ENCODE data around the gene CBLB. TPM values are rescaled to one million over a fixed set of nuclear protein-coding genes. Genes with fewer than 3 reads are reported as not detected.

CBLB gene
- total and polyA plus RNA-seq, 2 experiments from 2014 or later = 36.6 to 41.9 TPM

GRCh38 chr3:105880681-105881290 lies 12.0 kb upstream of the CBLB start:
- 60 to 70% methylated on average over 4 of the region's 4 CpGs for WGBS, 2 experiments (ENCODE audit: low coverage in 1 of 2, low lambda C conversion rate in 2 of 2, missing lambda C conversion rate in 2 of 2)
- H3K4me3 ChIP-seq = no peak overlapping the region
- no peaks in the 10 kb centered on the region for H3K9me2 ChIP-seq (ENCODE audit: insufficient read depth)
- H3K4me1 ChIP-seq (ENCODE audit: insufficient read depth) = peaks cover 29% of the 10 kb centered on the region
- H3K9me3 ChIP-seq (ENCODE audit: low read depth) = no peaks in the 10 kb centered on the region
- H3K4me2 ChIP-seq (ENCODE audit: unreplicated experiment) = no peak overlapping the region
- TF ChIP-seq EZH2 (IDR thresholded peaks at IDR 0.05; ENCODE audit: insufficient read depth, poor library complexity, severe bottlenecking) (no peak), EZH2phosphoT487 (IDR thresholded peaks at IDR 0.05; ENCODE audit: insufficient read depth, low read depth) (no peak)
- peaks cover 12% of the 10 kb centered on the region for H3F3A ChIP-seq (ENCODE audit: insufficient read depth)
- peak overlapping the region; percentile 13 for H3K27ac ChIP-seq
- H3K36me3 ChIP-seq (ENCODE audit: low read depth) = no peaks in the 10 kb centered on the region
- H4K20me1 ChIP-seq (ENCODE audit: insufficient read depth) = no peaks in the 10 kb centered on the region
- H3K79me2 ChIP-seq (ENCODE audit: insufficient read depth) = no peaks in the 10 kb centered on the region
- no peak overlapping the region for H3K9ac ChIP-seq
- no peaks in the 10 kb centered on the region for H3K27me3 ChIP-seq (replicated peaks; ENCODE audit: insufficient read depth)
- peak; percentile 27 for DNase-seq
- H2AFZ ChIP-seq = peak overlapping the region; percentile 4; the same call in 1 of the 2 replicates
- in situ Hi-C loops (cut with MboI) = no loop called here

DNA sequence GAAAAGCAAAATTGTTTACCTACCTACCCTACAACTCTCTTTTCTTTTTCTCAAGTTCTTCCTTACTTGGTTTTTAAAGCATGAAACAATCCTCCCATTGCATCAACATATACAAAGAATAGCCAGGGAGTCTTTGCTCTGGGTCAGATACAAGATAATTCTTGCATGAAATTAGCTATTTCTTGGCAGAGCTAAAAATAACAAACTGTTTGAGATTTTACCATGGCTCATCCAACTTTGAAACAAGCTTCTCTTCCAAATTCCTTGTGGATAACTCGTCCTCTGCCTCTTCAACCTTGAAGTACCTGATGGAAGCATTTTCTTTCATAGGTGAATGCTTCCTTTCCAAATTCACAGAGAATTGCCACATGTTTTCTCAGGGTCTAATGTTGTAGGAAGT lies 9.2 kb upstream of the CBLB start:
- Histone ChIP-seq H3K9me3 (ENCODE audit: low read depth) (no peaks in the 10 kb centered on the region), H3K4me3 (no peak overlapping the region), H3K79me2 (ENCODE audit: insufficient read depth) (no peaks in the 10 kb centered on the region), H3K4me2 (ENCODE audit: unreplicated experiment) (peak overlapping the region; percentile 1), H3K9ac (no peak overlapping the region), H3K4me1 (ENCODE audit: insufficient read depth) (peaks cover 9% of the 10 kb centered on the region), H3K9me2 (ENCODE audit: insufficient read depth) (no peaks in the 10 kb centered on the region), H3K27me3 (replicated peaks; ENCODE audit: insufficient read depth) (no peaks in the 10 kb centered on the region), H3F3A (ENCODE audit: insufficient read depth) (no peaks in the 10 kb centered on the region; the same call in 1 of the 2 replicates), H2AFZ (peak overlapping the region; percentile 37), H3K27ac (peak overlapping the region; percentile 28), H3K36me3 (ENCODE audit: low read depth) (no peaks in the 10 kb centered on the region), H4K20me1 (ENCODE audit: insufficient read depth) (no peaks in the 10 kb centered on the region)
- TF ChIP-seq EZH2 (IDR thresholded peaks at IDR 0.05; ENCODE audit: insufficient read depth, poor library complexity, severe bottlenecking) (no peak), EZH2phosphoT487 (IDR thresholded peaks at IDR 0.05; ENCODE audit: insufficient read depth, low read depth) (no peak)
- in situ Hi-C loops (cut with MboI) = no loop called here
- peak; percentile 54 for DNase-seq
- WGBS, 2 experiments (ENCODE audit: low coverage in 1 of 2, low lambda C conversion rate in 2 of 2, missing lambda C conversion rate in 2 of 2) = 3 to 35% methylated on average over 1 of the region's 1 CpG

DNA sequence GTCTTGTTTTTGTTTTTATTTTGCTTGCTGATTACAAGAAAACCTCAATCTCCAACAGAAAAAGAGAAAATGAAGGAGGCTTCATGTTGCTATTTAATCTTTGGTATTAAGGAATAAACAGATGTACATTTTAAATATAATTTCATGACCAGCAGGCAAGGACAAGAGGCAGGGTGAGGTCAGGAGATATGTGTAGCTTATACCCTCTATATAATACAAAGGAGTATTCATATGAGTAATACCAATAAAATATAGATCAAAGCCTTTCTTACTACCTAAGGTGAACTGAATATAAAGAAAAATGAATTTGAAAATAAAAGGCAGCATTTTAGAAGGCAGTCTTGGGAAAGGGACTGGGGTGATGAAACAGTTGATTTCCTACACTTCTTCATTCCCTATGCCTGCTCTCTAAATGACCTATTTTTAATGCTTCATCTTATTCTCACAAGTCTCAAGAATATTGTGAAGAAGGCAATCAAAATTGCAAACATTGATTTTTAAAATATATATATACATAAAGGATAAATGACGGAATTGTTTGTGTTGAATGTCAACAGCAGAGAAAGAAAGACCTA lies 8.6 kb upstream of the CBLB start:
- Histone ChIP-seq H3K9me3 (ENCODE audit: low read depth) (no peaks in the 10 kb centered on the region), H3K79me2 (ENCODE audit: insufficient read depth) (no peaks in the 10 kb centered on the region), H4K20me1 (ENCODE audit: insufficient read depth) (no peaks in the 10 kb centered on the region), H3K9me2 (ENCODE audit: insufficient read depth) (no peaks in the 10 kb centered on the region), H3F3A (ENCODE audit: insufficient read depth) (no peaks in the 10 kb centered on the region; the same call in 1 of the 2 replicates), H2AFZ (peak overlapping the region; percentile 39), H3K4me1 (ENCODE audit: insufficient read depth) (peaks cover 9% of the 10 kb centered on the region), H3K36me3 (ENCODE audit: low read depth) (no peaks in the 10 kb centered on the region), H3K27me3 (replicated peaks; ENCODE audit: insufficient read depth) (no peaks in the 10 kb centered on the region), H3K27ac (peak overlapping the region; percentile 28), H3K4me2 (ENCODE audit: unreplicated experiment) (peak overlapping the region; percentile 1), H3K4me3 (no peak overlapping the region), H3K9ac (no peak overlapping the region)
- TF ChIP-seq EZH2phosphoT487 (IDR thresholded peaks at IDR 0.05; ENCODE audit: insufficient read depth, low read depth) (no peak), EZH2 (IDR thresholded peaks at IDR 0.05; ENCODE audit: insufficient read depth, poor library complexity, severe bottlenecking) (no peak)
- no peak for DNase-seq
- in situ Hi-C loops (cut with MboI) = no loop called here
- WGBS, 2 experiments (ENCODE audit: low coverage in 1 of 2, low lambda C conversion rate in 2 of 2, missing lambda C conversion rate in 2 of 2) = 95 to 100% methylated on average over 1 of the region's 1 CpG

DNA sequence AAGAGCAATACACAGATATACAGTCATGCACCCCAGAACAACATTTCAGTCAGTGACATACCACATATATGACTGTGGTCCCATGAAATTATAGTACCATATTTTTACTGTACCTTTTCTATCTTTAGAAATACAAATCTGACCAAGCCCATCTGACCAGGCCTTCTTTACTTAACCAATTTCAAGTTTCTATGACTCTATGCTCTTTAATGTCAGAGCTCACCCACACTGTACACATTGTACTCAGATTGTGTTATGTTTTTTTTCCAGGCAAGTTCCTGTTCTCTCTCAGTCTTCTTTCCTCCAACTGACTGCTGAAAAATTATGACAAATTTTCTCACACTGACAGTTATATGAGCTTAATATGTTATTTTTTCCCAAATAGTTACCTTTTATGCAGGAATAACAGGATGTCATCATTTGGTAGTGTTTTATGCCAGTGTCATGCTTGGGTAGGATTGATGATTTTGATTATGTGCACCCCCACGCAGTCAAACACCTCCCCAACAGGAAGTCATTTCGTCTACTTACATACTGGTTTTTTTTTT lies 8.0 kb upstream of the CBLB start:
- Histone ChIP-seq H3K27me3 (replicated peaks; ENCODE audit: insufficient read depth) (no peaks in the 10 kb centered on the region), H3K4me2 (ENCODE audit: unreplicated experiment) (no peak overlapping the region), H3K9me2 (ENCODE audit: insufficient read depth) (no peaks in the 10 kb centered on the region), H3K9me3 (ENCODE audit: low read depth) (no peaks in the 10 kb centered on the region), H3K79me2 (ENCODE audit: insufficient read depth) (no peaks in the 10 kb centered on the region), H3K27ac (0 out of 2 replicates have a peak overlapping the region, but pooled peaks have one; percentile 6), H2AFZ (peak overlapping the region; percentile 39), H3K9ac (no peak overlapping the region), H3F3A (ENCODE audit: insufficient read depth) (no peaks in the 10 kb centered on the region; the same call in 1 of the 2 replicates), H3K4me3 (no peak overlapping the region), H4K20me1 (ENCODE audit: insufficient read depth) (no peaks in the 10 kb centered on the region), H3K4me1 (ENCODE audit: insufficient read depth) (peaks cover 9% of the 10 kb centered on the region), H3K36me3 (ENCODE audit: low read depth) (no peaks in the 10 kb centered on the region)
- TF ChIP-seq EZH2phosphoT487 (IDR thresholded peaks at IDR 0.05; ENCODE audit: insufficient read depth, low read depth) = no peak
- TF ChIP-seq EZH2 (IDR thresholded peaks at IDR 0.05; ENCODE audit: insufficient read depth, poor library complexity, severe bottlenecking) = no peak
- DNase-seq = no peak
- in situ Hi-C loops (cut with MboI) = no loop called here
- WGBS, 2 experiments (ENCODE audit: low coverage in 1 of 2, low lambda C conversion rate in 2 of 2, missing lambda C conversion rate in 2 of 2) = 72 to 79% methylated on average over 2 of the region's 2 CpGs
